Pancreas (tissue), 10 donors: ENCODE data around the gene RSRP1. TPM values are rescaled to one million over a fixed set of nuclear protein-coding genes. Genes with fewer than 3 reads are reported as not detected.

ENCODE experiments used
- ATAC-seq, 4 donors: fragments of 200-7000 bp; cut with Tn5 transposase; one replicate each; pipeline versions ENCODE4 v1.8.0 to v1.9.1; 2020; ENCODE audit warnings: mild to moderate bottlenecking in 4 of 4, moderate library complexity in 4 of 4
- DNase-seq, 6 donors: peaks; one replicate each; pipeline ENCODE4 v3.0.0-alpha.2; 2020
- FAIRE-seq: peaks from 2 replicates; lab custom pipeline; 2012; peaks lifted over from hg19 to GRCh38; lab: Jason Lieb, UNC
- H3K27ac ChIP-seq, 4 donors: fragments of 200-600 bp; sonication (generic); 1 replicate in 3 of 4; 2 replicates in 1 of 4; pipeline versions ENCODE4 v1.5.0 to v1.8.0; 2020
- H3K27me3 ChIP-seq, 4 donors: fragments of 200-600 bp; one replicate each; pipeline ENCODE4 v1.8.0; 2021
- H3K36me3 ChIP-seq, 3 donors: fragments of 200-600 bp; sonication (generic) in 1 of 3; one replicate each; pipeline versions ENCODE4 v1.5.0 to v1.8.0; 2020 to 2021
- H3K4me1 ChIP-seq, 3 donors: fragments of 200-600 bp; one replicate each; pipeline ENCODE4 v1.8.0; 2021
- H3K4me3 ChIP-seq, 4 donors: fragments of 200-600 bp; sonication (generic) in 2 of 4; one replicate each; pipeline versions ENCODE4 v1.5.0 to v1.8.0; 2020 to 2021
- H3K9me3 ChIP-seq, 4 donors: fragments of 200-600 bp; one replicate each; pipeline ENCODE4 v1.8.0; 2021
- CTCF ChIP-seq, 4 donors: fragments of 200-600 bp; sonication (generic) in 3 of 4; IDR thresholded peaks; one replicate each; pipeline versions ENCODE4 v1.5.0 to v1.8.0; 2021; ENCODE audit warnings: antibody characterized with exemption in 4 of 4
- WGBS, 2 donors: extraction: QIAGEN DNeasy Blood & Tissue Kit; methylation state at CpG; one replicate each; pipeline ENCODE4 v1.1.7; 2013; 5-methylcytosine and 5-hydroxymethylcytosine counted together
- intact Hi-C, 3 donors: fragments of 100-400 bp; cut with DNase I; formaldehyde crosslinking; loops; one replicate each; pipeline versions ENCODE4 v1.11.1 to v1.14.2; 2022
- polyA plus RNA-seq, 2 donors: library from polyadenylated mRNA; stranded (reverse); fragments of 200-250 nt; gene quantifications; one replicate each; pipeline ENCODE4 v1.2.3, GENCODE V29; 2013
- total RNA-seq, 6 donors: library from RNA; stranded (reverse); fragmentation: NEBNext Ultra II Directional in 4 of 6; extraction: Animal tissue kit (Norgen Biotek cat#: 25700) in 4 of 6; gene quantifications; one replicate each; pipeline versions ENCODE4 v1.2.1 to v1.2.4, GENCODE V29; 2021 to 2023
- donor health status: healthy with polysubstance abuse.
- donor health status: DM: no; HTN: no; CAD: no; lungs with moderate emphysema.
- donor health status: DM: no; HTN: no; CAD: no.
- donor health status: control.
- donor health status: control.
- donor health status: Bipolar disorder and iron deficiency.
- donor health status: DM: yes; HTN: yes; CAD: no.
- donor health status: DM: no; HTN: no; CAD: no.
- donor health status: DM: no; HTN: no; CAD: no.
- donor health status: DM: yes; HTN: yes; CAD: no.

Gene RSRP1
- total and polyA plus RNA-seq, 8 donors = 20.3 to 126 (median 39.7) TPM

- no peaks in the 10 kb centered on the region for H3K4me1 ChIP-seq
- H3K36me3 ChIP-seq = no peaks in the 10 kb centered on the region
- ATAC-seq (no peak), FAIRE-seq (no peak), DNase-seq (peak in 1 of 6 donors; percentile 32)
- H3K9me3 ChIP-seq = no peaks in the 10 kb centered on the region
- no peak overlapping the region for H3K27ac ChIP-seq
- no peak for TF ChIP-seq CTCF (IDR thresholded peaks at IDR 0.05)
- 77 to 79% methylated on average over 20 of the region's 20 CpGs for WGBS, 2 donors
- intact Hi-C loops = loop anchor here in 2 of 3 donors (5.0 to 10.0 kb wide), 2 partner anchors 335 to 353 kb away; no protein-coding TSS in a partner anchor
- no peak overlapping the region for H3K4me3 ChIP-seq
- H3K27me3 ChIP-seq = no peaks in the 10 kb centered on the region
Measured at GRCh38 chr1:25199819-25200620, 47.2 kb downstream of the RSRP1 start.

- ATAC-seq (peak; percentile 61 to 85 (median 77)), FAIRE-seq (no peak), DNase-seq (peak in 4 of 6 donors; percentile 22 to 38 (median 30))
- H3K4me1 ChIP-seq = no peaks in the 10 kb centered on the region
- H3K4me3 ChIP-seq = no peak overlapping the region
- H3K9me3 ChIP-seq = no peaks in the 10 kb centered on the region
- 50 to 54% methylated on average over 20 of the region's 20 CpGs for WGBS, 2 donors
- H3K27ac ChIP-seq = peak overlapping the region; percentile 26 to 64 (median 62)
- no peaks in the 10 kb centered on the region for H3K36me3 ChIP-seq
- no peak for TF ChIP-seq CTCF (IDR thresholded peaks at IDR 0.05)
- intact Hi-C loops = loop anchor here in 1 of 3 donors (10.0 kb wide), 1 partner anchor 334 kb away; no protein-coding TSS in a partner anchor
- no peaks in the 10 kb centered on the region for H3K27me3 ChIP-seq
Measured at GRCh38 chr1:25198663-25199252, 48.5 kb downstream of the RSRP1 start.

DNA sequence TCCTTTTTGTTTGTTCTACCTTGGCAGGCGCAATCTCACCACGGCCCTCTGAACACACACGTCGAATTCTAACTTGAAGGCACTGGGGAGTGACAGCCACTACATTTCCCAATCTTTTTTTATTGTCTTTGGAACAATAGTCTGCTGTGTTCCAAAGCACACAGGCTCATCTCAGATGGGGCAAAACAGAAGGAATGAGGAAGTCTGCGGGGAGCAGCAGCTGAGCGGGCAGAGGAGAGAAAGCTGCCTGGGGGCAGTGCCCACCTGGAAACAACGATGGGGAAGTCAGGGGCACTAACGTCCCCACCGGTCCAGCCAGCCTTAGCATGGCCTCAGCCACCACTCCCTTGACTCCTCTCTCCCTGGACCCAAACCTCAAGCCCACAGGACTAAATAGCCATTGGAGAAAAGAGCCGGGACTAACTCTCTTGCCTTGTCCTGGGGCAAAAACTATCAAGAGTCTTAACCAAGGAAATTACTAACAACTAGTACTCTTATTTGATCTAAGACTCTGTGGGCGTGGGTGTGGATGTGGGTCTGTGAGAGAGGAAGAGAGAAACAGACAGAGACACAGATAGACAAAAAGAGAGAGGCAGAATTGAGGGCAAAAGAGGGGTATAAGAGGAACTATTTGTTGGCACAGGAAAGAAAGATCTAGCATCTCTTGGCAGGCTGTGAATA lies 49.1 kb downstream of the RSRP1 start:
- H3K27ac ChIP-seq = peak overlapping the region in 3 of 4 donors; percentile 61 to 64 (median 64)
- H3K4me3 ChIP-seq = no peak overlapping the region
- no peaks in the 10 kb centered on the region for H3K4me1 ChIP-seq
- WGBS, 2 donors = 30 to 36% methylated on average over 11 of the region's 11 CpGs
- intact Hi-C loops = loop anchor here in 1 of 3 donors (10.0 kb wide), 1 partner anchor 333 kb away; no protein-coding TSS in a partner anchor
- no peaks in the 10 kb centered on the region for H3K9me3 ChIP-seq
- no peak for FAIRE-seq
- no peaks in the 10 kb centered on the region for H3K36me3 ChIP-seq
- no peaks in the 10 kb centered on the region for H3K27me3 ChIP-seq
- ATAC-seq = peak; percentile 55 to 81 (median 66)
- peak in 1 of 6 donors; percentile 23 for DNase-seq
- TF ChIP-seq CTCF (IDR thresholded peaks at IDR 0.05) = no peak

- FAIRE-seq (no peak), DNase-seq (peak in 1 of 6 donors; percentile 31), ATAC-seq (no peak)
- Histone ChIP-seq H3K27me3 (no peaks in the 10 kb centered on the region), H3K4me1 (no peaks in the 10 kb centered on the region), H3K9me3 (no peaks in the 10 kb centered on the region), H3K4me3 (no peak overlapping the region), H3K36me3 (no peaks in the 10 kb centered on the region), H3K27ac (peak overlapping the region in 3 of 4 donors; percentile 61 to 64 (median 64))
- 66 to 79% methylated on average over 20 of the region's 20 CpGs for WGBS, 2 donors
- intact Hi-C loops = loop anchor here in 1 of 3 donors (10.0 kb wide), 1 partner anchor 333 kb away; no protein-coding TSS in a partner anchor
- no peak for TF ChIP-seq CTCF (IDR thresholded peaks at IDR 0.05)
Measured at GRCh38 chr1:25197235-25197975, 49.8 kb downstream of the RSRP1 start.
